ENCODE data around the gene SEC63. TPM values are rescaled to one million over a fixed set of nuclear protein-coding genes. Genes with fewer than 3 reads are reported as not detected.
A peak's percentile ranks its signal among the peaks of the same experiment; 100 is the strongest.

The SEC63 gene
- total RNA-seq, 4 donors from 2014 or later = 24.6 to 50.3 (median 28.5) TPM

DNA sequence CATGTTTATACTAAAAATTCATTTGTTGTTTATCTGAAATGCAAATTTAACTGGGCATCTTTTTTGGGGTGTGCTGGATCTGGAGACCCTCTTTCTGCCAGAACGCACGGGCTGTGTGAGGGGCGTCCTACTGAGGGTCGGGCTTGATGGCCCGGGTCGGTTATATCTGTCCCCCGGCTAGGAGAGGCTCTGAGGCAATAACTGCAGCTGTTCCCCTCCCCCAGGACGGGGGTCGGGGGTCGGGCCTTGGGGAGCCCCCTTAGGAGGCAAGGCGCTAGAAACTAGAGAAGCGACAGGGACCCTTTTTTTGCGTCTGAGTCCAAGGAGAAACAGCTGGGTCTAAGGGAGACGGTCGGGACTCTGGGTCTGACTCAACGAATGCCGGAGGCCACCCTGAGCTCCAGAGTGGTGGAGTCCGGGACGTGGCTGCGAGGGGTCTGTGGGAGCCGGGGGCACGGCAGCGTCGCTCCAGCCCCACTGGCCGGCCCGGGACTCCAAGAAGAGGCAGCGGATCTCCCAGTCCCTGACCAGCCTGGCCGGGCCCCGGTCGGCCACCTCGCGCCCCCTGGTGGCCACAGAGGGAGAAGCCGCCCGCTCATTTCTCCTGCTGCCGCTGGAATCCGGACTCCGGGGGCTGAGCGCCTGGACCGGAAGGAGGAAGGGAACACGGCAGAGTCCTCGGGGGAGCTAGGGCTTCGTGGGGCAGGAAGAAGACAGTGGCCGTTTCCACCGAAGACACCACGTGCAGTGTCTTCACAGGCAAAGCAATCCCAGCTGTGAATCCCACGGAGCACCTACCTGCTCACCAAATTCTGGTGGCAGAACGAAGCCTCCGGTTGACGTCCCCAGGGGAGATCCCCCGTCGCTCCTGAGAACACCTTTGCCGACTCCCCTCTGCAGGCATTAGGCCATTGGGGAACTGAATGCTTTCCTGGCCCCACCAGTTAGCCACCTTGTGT lies 109.9 kb downstream of the SEC63 start:
- H3K4me3 ChIP-seq = peak overlapping the region; percentile 3 to 41 (median 34)
- peaks cover 0 to 10% (median 3%) of the 10 kb centered on the region in 4 donors for H3K4me1 ChIP-seq
- DNase-seq = peak; percentile 88
- 17 to 43% methylated on average over 2 to 32 of the region's 52 CpGs for WGBS, 2 donors (ENCODE audit: low coverage in 1 of 2)
- H3K9me3 ChIP-seq = no peaks in the 10 kb centered on the region
- intact Hi-C loops (cut with DNase I; ENCODE audit: low total_unique reads) = loop anchor here (10.0 kb wide), 1 partner anchor 173 kb away; no protein-coding TSS in a partner anchor
- H3K36me3 ChIP-seq = no peaks in the 10 kb centered on the region
- H3K27me3 ChIP-seq = peaks cover 15% of the 10 kb centered on the region
- in situ Hi-C loops (cut with MboI; ENCODE audit: low pct_ligation_motif_present in 1 of 4, low pct_unique_long_range_greater_than_20kb in 1 of 4, low sequenced_read_pairs in 3 of 4) = loop anchor here (5.0 to 25.0 kb wide), 4 partner anchors 161 to 176 kb away; no protein-coding TSS in a partner anchor
- no peak overlapping the region for H3K27ac ChIP-seq
- TF ChIP-seq CTCF (IDR thresholded peaks at IDR 0.05) (peak; percentile 95 to 98 (median 97)), POLR2AphosphoS5 (IDR thresholded peaks at IDR 0.05) (no peak)

DNA sequence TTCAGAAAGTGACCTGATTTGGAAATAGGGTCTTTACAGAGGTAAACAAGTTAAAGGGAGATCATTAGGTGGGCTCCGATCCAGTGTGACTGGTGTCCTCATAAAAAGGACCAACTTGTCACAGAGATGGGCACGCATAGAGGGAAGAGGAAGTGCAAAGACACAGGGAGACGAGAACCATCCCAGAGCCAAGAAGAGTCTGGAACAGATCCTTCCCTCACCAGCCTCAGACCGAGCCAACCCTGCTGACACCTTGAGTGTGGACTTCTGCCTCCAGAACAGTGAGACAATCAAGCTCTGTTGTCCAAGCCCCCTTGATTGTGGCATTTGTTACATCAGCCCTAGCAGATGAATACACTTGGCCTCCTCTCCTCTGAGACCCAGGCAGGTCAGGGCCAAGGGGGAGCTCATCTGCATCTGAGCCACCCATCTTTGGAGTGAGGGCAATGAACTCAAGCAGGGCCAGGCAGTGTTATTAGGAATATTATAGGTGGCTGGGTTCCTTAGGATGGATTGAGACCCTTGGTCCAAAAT lies 111.7 kb downstream of the SEC63 start:
- DNase-seq = no peak
- WGBS, 2 donors (ENCODE audit: low coverage in 1 of 2) = 41 to 72% methylated on average over 2 to 4 of the region's 4 CpGs
- Histone ChIP-seq H3K27me3 (peaks cover 15% of the 10 kb centered on the region), H3K27ac (no peak overlapping the region), H3K4me3 (no peak overlapping the region), H3K9me3 (no peaks in the 10 kb centered on the region), H3K4me1 (peaks cover 0 to 10% (median 3%) of the 10 kb centered on the region in 4 donors), H3K36me3 (no peaks in the 10 kb centered on the region)
- TF ChIP-seq POLR2A (IDR thresholded peaks at IDR 0.05) = no peak
- no peak for TF ChIP-seq POLR2AphosphoS5 (IDR thresholded peaks at IDR 0.05)
- no peak for TF ChIP-seq EP300 (IDR thresholded peaks at IDR 0.05; ENCODE audit: low read depth)
- no peak for TF ChIP-seq CTCF (IDR thresholded peaks at IDR 0.05)
- in situ Hi-C loops (cut with MboI; ENCODE audit: low pct_ligation_motif_present in 1 of 4, low pct_unique_long_range_greater_than_20kb in 1 of 4, low sequenced_read_pairs in 3 of 4) (loop anchor here (5.0 to 25.0 kb wide), 4 partner anchors 159 to 174 kb away; no protein-coding TSS in a partner anchor), intact Hi-C loops (cut with DNase I; ENCODE audit: low total_unique reads) (loop anchor here (10.0 kb wide), 1 partner anchor 172 kb away; no protein-coding TSS in a partner anchor)

- H3K27me3 ChIP-seq = peaks cover 15% of the 10 kb centered on the region
- H3K27ac ChIP-seq = no peak overlapping the region
- peaks cover 0 to 10% (median 3%) of the 10 kb centered on the region in 4 donors for H3K4me1 ChIP-seq
- WGBS, 2 donors (ENCODE audit: low coverage in 1 of 2) = 80 to 92% methylated on average over 2 to 6 of the region's 7 CpGs
- H3K4me3 ChIP-seq = no peak overlapping the region
- no peaks in the 10 kb centered on the region for H3K36me3 ChIP-seq
- intact Hi-C loops (cut with DNase I; ENCODE audit: low total_unique reads) = loop anchor here (10.0 kb wide), 1 partner anchor 171 kb away; no protein-coding TSS in a partner anchor
- no peaks in the 10 kb centered on the region for H3K9me3 ChIP-seq
- TF ChIP-seq POLR2AphosphoS5 (IDR thresholded peaks at IDR 0.05) (no peak), CTCF (IDR thresholded peaks at IDR 0.05) (no peak), EP300 (IDR thresholded peaks at IDR 0.05; ENCODE audit: low read depth) (no peak), POLR2A (IDR thresholded peaks at IDR 0.05) (no peak)
- DNase-seq = no peak
- in situ Hi-C loops (cut with MboI; ENCODE audit: low pct_ligation_motif_present in 1 of 4, low pct_unique_long_range_greater_than_20kb in 1 of 4, low sequenced_read_pairs in 3 of 4) = loop anchor here (5.0 to 25.0 kb wide), 4 partner anchors 158 to 173 kb away; no protein-coding TSS in a partner anchor
Observed at GRCh38 chr6:107845777-107846176, 112.2 kb downstream of the SEC63 start.

DNA sequence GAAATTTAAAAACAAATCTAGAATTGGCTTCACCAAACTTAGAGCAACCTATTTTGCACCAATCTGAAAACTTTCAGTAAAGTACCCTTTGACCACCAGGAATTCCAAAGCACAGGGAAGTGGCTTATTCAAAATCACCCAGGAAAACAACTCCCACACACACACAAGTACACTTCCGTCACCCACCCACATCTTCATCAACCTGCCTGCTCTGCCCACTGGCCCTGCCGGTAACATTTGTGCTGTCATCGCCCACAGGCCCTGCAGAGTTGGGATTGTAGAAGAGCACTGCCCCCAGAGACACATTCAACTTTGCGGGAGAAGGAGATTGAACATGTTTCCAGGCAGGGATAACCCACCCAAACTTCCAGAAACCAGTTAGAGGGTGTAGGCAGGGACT lies 114.6 kb downstream of the SEC63 start:
- in situ Hi-C loops (cut with MboI; ENCODE audit: low pct_ligation_motif_present in 1 of 4, low pct_unique_long_range_greater_than_20kb in 1 of 4, low sequenced_read_pairs in 3 of 4) = loop anchor here in 2 of 4 donors (10.0 to 25.0 kb wide), 2 partner anchors 156 to 169 kb away; no protein-coding TSS in a partner anchor
- Histone ChIP-seq H3K27ac (no peak overlapping the region), H3K4me1 (peaks cover 0 to 6% (median 3%) of the 10 kb centered on the region in 4 donors), H3K4me3 (no peak overlapping the region), H3K36me3 (no peaks in the 10 kb centered on the region), H3K9me3 (no peaks in the 10 kb centered on the region), H3K27me3 (peaks cover 15% of the 10 kb centered on the region)
- DNase-seq = no peak
- intact Hi-C loops (cut with DNase I; ENCODE audit: low total_unique reads) = loop anchor here (10.0 kb wide), 1 partner anchor 169 kb away; no protein-coding TSS in a partner anchor
- WGBS, 2 donors (ENCODE audit: low coverage in 1 of 2) = 76 to 82% methylated on average over 2 to 4 of the region's 4 CpGs
- no peak for TF ChIP-seq EP300 (IDR thresholded peaks at IDR 0.05; ENCODE audit: low read depth)
- no peak for TF ChIP-seq CTCF (IDR thresholded peaks at IDR 0.05)
- TF ChIP-seq POLR2A (IDR thresholded peaks at IDR 0.05) = no peak
